Stomach (tissue), 4 donors: Measurements from ENCODE around the gene EPB41L2.

Experiments
- CTCF ChIP-seq, 7 experiments: fragments of 450-650 bp in 4 of 7; fragments of 200-600 bp in 3 of 7; sonication (generic) in 3 of 7; IDR thresholded peaks; one replicate each; pipeline ENCODE4 v1.5.1; 2016 to 2019; ENCODE audit warnings: antibody characterized with exemption in 7 of 7, control low read depth in 2 of 7, mild to moderate bottlenecking in 1 of 7
- EP300 ChIP-seq: sonication (generic); formaldehyde crosslinking; IDR thresholded peaks from one replicate; pipeline ENCODE4 v1.6.1; 2017; ENCODE audit warnings: antibody characterized with exemption
- POLR2A ChIP-seq, 4 donors: fragments of 450-650 bp; IDR thresholded peaks; one replicate each; pipeline ENCODE4 v1.6.1; 2016; ENCODE audit warnings: antibody characterized with exemption in 4 of 4, control low read depth in 2 of 4, mild to moderate bottlenecking in 1 of 4, moderate library complexity in 1 of 4

DNA sequence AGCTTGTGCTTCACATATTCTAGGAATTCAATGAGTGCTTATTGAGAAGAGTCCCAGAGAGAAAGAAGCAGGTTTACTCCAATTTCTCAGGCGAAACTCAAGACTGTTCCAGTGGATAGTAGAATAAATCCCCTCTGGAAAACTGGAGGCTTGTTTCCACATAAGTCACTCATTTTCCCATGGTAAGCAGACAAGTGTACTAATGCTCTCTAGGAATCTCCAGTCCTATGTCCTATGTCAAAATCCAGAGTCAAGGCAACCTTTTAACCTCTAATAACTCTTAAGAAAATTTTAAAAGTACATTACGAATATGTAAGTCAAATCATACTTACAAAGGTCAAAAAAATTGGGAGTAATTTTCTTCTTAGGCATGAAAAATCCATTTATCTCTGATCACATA lies 200.7 kb downstream of the EPB41L2 start:
- TF ChIP-seq CTCF (IDR thresholded peaks at IDR 0.05) (no peak), POLR2A (IDR thresholded peaks at IDR 0.05) (no peak), EP300 (no peak)
